Measurements from ENCODE around the gene AGAP1.
A peak's percentile ranks its signal among the peaks of the same experiment; 100 is the strongest.

Gene AGAP1

DNA sequence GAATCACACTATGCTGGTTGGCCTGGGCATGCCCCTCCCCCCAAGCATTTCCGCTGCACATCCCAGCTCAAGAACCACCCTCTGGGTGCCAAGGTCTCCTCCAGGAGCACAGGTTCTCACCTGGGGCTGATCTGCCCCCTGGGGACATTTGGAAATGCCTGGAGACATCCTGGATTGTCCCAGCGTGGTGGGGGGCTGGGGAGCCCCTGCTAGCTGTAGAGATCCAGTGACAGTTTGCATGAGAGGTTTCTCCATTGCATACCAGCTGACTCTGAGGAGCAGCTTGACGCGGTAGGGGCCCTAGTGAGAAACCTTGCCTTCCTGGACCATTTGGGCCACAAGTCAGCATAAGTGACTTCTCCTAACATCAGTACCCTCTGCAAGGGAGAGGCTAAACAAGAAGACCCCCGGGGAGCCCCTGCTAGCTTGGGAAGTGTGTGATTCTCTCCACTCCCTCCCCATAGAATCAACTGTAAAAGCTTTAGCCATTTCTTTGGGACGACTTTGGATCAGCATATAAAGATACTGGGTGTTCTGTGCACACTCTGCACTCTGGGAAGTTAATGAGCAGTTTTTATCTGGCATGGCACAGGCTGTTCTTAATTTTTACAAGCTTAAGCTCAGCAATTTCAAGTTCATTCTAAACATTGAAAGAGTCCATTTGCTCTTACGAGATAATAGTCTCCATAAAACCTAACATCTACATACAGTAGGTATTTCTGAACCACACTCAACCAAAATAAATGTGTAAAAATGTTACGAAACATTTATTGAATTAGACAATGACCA lies 580.2 kb downstream of the AGAP1 start:
- no peaks in the 10 kb centered on the region for H3K27me3 ChIP-seq
- H3K36me3 ChIP-seq, result peaks cover 77% of the 10 kb centered on the region
- H3K27ac ChIP-seq, result no peak overlapping the region
- H3K4me2 ChIP-seq, result no peak overlapping the region
- H4K20me1 ChIP-seq, result no peaks in the 10 kb centered on the region
- no peak overlapping the region for H3K9ac ChIP-seq
- H3K9me3 ChIP-seq, result no peaks in the 10 kb centered on the region
- no peaks in the 10 kb centered on the region for H3K4me1 ChIP-seq
- no peak overlapping the region for H3K4me3 ChIP-seq
- no peak for TF ChIP-seq Cebpa-rat (IDR thresholded peaks at IDR 0.05)

DNA sequence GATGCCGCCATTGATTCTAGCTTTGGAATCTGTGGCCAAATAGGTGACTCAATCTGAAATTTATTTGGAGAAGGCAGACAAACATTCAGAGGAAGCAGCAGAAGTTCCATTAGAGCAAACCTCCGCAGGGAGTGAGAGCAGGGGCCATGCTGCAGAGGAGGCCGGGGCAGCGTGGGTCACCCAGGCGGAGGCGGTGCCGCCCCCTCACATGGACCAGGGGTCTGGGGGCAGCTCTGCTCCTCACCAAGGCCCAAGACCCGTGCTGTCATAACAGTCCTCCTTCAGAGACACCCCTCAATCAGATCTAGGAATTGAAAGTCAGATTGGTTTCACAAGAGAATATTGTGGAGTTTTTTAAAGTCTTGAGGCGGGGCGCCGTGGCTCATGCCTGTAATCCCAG lies 582.0 kb downstream of the AGAP1 start:
- Histone ChIP-seq H3K4me3 (no peak overlapping the region), H3K4me2 (no peak overlapping the region), H3K4me1 (no peaks in the 10 kb centered on the region), H3K27ac (no peak overlapping the region), H3K9me3 (no peaks in the 10 kb centered on the region), H3K9ac (no peak overlapping the region), H3K27me3 (no peaks in the 10 kb centered on the region), H3K36me3 (peaks cover 75% of the 10 kb centered on the region), H4K20me1 (no peaks in the 10 kb centered on the region)
- TF ChIP-seq Cebpa-rat (IDR thresholded peaks at IDR 0.05), result no peak

DNA sequence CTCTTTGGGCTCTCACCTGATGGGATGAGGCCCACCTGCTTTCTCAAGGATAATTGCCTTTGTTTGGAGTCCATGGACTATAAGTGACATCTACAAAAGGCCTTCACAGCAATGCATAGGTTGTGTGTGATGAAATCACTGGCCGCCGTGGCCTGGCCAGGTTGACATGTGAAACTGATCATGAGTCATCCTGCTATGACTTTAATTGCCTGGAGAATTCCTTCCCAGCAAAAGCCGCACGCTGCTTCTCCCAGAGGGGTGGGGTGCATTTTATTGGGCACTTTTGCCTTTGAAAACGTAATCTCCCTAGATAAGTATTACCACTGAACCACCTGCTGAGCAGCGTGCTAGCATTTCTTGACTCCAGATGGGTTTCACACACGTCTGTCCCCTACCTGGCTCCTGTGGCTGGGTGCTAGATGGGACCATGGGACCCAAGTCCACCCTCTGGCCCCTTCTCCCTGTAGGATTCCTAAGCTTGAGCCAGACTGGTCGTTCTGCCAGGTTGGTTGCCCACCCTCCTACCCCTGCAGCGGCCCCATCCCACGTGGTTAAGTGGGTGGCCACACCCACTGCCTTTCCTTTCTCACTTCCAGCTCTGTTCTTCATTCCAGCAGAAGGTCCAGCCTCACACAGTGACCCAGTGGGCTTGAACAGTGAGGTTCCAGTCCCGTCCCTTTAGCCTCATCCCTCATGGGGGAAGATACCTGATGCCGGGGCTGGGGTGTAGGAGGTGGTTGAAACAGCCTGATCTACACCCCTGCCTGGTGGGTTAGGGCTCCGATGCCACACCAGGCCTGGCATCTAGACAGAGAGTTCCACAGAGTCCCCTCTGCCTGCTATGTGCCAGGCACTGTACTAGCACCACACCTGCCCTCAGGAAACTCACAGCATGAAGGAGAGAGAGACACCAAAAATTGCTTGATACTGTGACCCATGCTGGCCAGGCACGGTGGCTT lies 584.7 kb downstream of the AGAP1 start:
- Histone ChIP-seq H3K36me3 (peaks cover 71% of the 10 kb centered on the region), H3K4me1 (no peaks in the 10 kb centered on the region; the same call in 1 of the 2 replicates), H3K4me2 (no peak overlapping the region), H3K27me3 (no peaks in the 10 kb centered on the region), H3K4me3 (no peak overlapping the region), H3K9me3 (no peaks in the 10 kb centered on the region), H4K20me1 (no peaks in the 10 kb centered on the region), H3K27ac (no peak overlapping the region), H3K9ac (no peak overlapping the region)
- TF ChIP-seq Cebpa-rat (IDR thresholded peaks at IDR 0.05), result no peak

DNA sequence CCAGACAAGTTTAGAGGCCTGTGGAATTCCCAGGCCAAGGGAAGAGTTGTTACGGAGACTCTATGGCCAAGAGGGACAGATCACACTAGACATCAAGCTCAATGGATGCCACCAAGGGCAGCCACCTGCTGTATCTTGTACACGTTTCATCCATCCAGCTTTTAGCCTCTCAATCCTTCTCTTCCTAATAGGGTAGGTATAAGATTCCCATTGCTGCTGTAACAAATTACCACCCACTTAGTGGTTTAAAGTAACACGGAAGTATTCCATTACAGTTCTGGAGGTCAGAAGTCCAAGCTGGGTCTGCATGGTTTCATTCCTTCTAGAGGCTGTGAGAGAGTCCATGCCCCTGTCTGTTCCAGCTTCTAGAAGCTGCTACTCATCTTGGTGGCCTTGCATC lies 586.6 kb downstream of the AGAP1 start:
- Histone ChIP-seq H3K4me3 (no peak overlapping the region), H3K9ac (no peak overlapping the region), H3K27ac (no peak overlapping the region), H3K4me1 (peaks cover 17% of the 10 kb centered on the region), H3K4me2 (no peak overlapping the region), H3K9me3 (no peaks in the 10 kb centered on the region), H3K36me3 (peaks cover 56% of the 10 kb centered on the region), H3K27me3 (no peaks in the 10 kb centered on the region), H4K20me1 (peaks cover 4% of the 10 kb centered on the region)
- TF ChIP-seq Cebpa-rat (IDR thresholded peaks at IDR 0.05), result no peak

DNA sequence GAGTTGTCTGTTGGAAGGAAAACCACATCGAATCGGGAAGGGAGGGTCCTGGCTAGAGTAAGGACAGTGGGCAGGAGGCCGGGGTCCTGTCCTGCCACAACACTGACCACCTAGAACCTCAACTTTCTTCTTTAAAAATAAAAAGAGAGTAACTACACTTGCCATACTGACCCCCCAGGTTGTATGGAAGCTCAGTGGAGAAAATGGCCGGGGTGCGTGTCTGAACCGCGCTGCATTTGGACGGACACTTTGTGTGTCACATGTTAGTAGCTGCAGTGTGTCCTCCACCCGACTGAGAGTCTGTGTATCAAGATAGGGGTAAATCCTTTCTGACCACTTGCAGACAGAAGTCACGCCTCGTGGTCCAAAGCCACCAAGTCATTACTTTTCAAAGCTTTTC lies 587.3 kb downstream of the AGAP1 start:
- Histone ChIP-seq H3K4me3 (no peak overlapping the region), H3K9me3 (no peaks in the 10 kb centered on the region), H4K20me1 (peaks cover 11% of the 10 kb centered on the region), H3K27ac (no peak overlapping the region), H3K4me1 (peaks cover 23% of the 10 kb centered on the region), H3K9ac (no peak overlapping the region), H3K36me3 (peaks cover 48% of the 10 kb centered on the region; the same call in 1 of the 2 replicates), H3K27me3 (no peaks in the 10 kb centered on the region), H3K4me2 (no peak overlapping the region)
- TF ChIP-seq Cebpa-rat (IDR thresholded peaks at IDR 0.05), result no peak

DNA sequence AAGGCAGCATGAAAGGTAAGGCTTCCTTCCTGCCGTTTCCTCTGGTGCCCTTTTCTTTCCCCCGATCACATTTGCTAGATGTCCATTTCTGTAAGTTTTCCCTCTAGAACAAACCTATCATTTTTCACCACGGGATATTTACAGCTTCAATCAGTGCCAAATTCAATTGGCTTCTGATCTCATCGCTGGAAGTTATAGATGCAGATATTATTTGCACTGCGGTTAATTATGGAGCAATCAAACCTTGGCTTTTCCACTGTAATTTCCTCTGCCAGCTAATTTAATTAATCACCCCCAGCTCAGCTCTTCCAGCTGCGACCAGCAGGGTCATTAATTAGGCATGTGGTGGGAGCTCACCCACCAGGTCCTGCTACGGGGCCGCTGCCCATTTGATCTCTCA lies 588.2 kb downstream of the AGAP1 start:
- no peak overlapping the region for H3K4me3 ChIP-seq
- H3K27me3 ChIP-seq, result no peaks in the 10 kb centered on the region
- no peaks in the 10 kb centered on the region for H3K9me3 ChIP-seq
- no peak overlapping the region for H3K4me2 ChIP-seq
- H3K36me3 ChIP-seq, result peaks cover 42% of the 10 kb centered on the region; the same call in 1 of the 2 replicates
- TF ChIP-seq Cebpa-rat (IDR thresholded peaks at IDR 0.05), result no peak
- peaks cover 11% of the 10 kb centered on the region for H4K20me1 ChIP-seq
- H3K27ac ChIP-seq, result no peak overlapping the region
- peaks cover 23% of the 10 kb centered on the region for H3K4me1 ChIP-seq
- no peak overlapping the region for H3K9ac ChIP-seq

DNA sequence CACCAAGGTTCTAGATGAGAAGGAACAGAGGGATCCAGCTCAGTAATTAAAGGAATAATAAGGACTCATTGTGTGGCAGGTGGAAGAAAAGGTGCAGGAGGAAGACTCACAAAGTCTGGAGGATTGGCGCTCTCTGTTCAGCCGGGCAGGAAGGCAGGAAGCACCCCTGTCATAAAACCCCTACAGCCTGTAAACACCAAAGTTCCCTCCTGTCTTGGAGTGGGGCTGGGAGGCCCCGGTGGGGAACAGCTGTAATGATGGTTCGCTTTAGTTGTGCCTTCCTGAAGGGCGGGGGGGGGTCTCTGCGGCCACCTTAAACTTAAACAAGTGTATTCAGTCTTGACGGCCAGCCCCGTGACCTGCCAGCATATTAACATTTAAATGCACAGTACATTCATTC lies 590.1 kb downstream of the AGAP1 start:
- Histone ChIP-seq H3K27ac (no peak overlapping the region), H3K36me3 (peaks cover 30% of the 10 kb centered on the region; the same call in 1 of the 2 replicates), H3K9ac (no peak overlapping the region), H3K27me3 (no peaks in the 10 kb centered on the region), H3K4me1 (peaks cover 23% of the 10 kb centered on the region), H4K20me1 (peaks cover 18% of the 10 kb centered on the region), H3K4me3 (no peak overlapping the region), H3K9me3 (no peaks in the 10 kb centered on the region), H3K4me2 (0 out of 2 replicates have a peak overlapping the region, but pooled peaks have one; percentile 5)
- TF ChIP-seq Cebpa-rat (IDR thresholded peaks at IDR 0.05), result no peak

DNA sequence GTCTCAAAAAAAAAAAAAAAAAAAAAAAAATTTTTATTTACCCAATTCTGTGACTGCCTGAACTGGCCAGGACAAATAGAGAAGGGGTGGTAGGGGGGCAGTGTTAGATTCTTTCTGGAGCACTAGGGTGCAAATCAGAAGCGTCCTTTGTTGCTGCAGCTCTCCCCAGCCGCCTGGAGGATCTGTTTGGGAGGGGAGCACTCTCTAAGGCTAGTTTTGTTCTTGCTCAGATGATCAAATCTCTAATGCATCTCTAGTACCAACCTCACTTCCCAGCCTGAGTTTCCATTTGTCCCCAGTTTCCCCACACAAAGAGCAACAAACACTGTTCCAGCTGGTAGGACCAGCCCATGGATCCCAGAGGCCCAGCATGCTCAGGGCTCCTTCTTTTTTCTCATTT lies 591.4 kb downstream of the AGAP1 start:
- Histone ChIP-seq H3K9me3 (no peaks in the 10 kb centered on the region), H3K9ac (no peak overlapping the region), H3K4me1 (peaks cover 23% of the 10 kb centered on the region), H3K27ac (no peak overlapping the region), H3K4me3 (no peak overlapping the region), H3K4me2 (peak overlapping the region; percentile 69), H3K36me3 (peaks cover 27% of the 10 kb centered on the region; the same call in 1 of the 2 replicates), H4K20me1 (peaks cover 26% of the 10 kb centered on the region), H3K27me3 (no peaks in the 10 kb centered on the region)
- no peak for TF ChIP-seq Cebpa-rat (IDR thresholded peaks at IDR 0.05)

DNA sequence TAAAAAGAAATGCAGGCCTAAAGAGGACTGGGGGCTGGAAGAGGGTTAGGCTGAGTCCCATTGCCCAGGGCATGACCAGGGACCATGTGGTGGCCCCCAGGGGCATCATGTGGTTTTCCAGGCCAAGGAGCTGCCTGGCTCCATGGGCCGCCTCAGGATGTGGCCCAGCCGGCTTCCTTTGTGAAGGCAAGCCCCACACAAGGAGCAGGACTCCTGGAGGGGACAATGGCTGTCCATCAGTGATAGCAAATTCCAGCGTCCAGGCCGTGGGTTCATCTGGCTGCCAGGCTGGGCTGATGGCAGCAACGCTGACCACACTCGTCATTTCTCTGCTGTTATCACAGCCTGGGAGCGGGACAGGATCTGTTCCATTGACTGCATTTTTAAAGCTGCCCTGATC lies 591.8 kb downstream of the AGAP1 start:
- no peak overlapping the region for H3K9ac ChIP-seq

More for the DNA sequence above, 591.8 kb downstream of the AGAP1 start:
- peak overlapping the region; percentile 69 for H3K4me2 ChIP-seq
- H3K27ac ChIP-seq, result 0 out of 2 replicates have a peak overlapping the region, but pooled peaks have one; percentile 18
- peaks cover 28% of the 10 kb centered on the region for H4K20me1 ChIP-seq
- H3K9me3 ChIP-seq, result no peaks in the 10 kb centered on the region
- H3K27me3 ChIP-seq, result no peaks in the 10 kb centered on the region
- H3K4me3 ChIP-seq, result no peak overlapping the region
- TF ChIP-seq Cebpa-rat (IDR thresholded peaks at IDR 0.05), result no peak
- H3K4me1 ChIP-seq, result peaks cover 23% of the 10 kb centered on the region
- peaks cover 25% of the 10 kb centered on the region; the same call in 1 of the 2 replicates for H3K36me3 ChIP-seq
